Spleen (tissue), 7 donors: ENCODE results near the gene MBTPS1.

Experiments used
- POLR2A ChIP-seq, 3 donors: fragments of 450-650 bp; IDR thresholded peaks; one replicate each; pipeline ENCODE4 v1.5.1; 2017; ENCODE audit warnings: antibody characterized with exemption in 3 of 3, mild to moderate bottlenecking in 1 of 3
- POLR2AphosphoS5 ChIP-seq, 3 donors: sonication (generic); formaldehyde crosslinking; IDR thresholded peaks; one replicate each; pipeline ENCODE4 v1.5.1; 2017; ENCODE audit warnings: antibody characterized with exemption in 3 of 3
- TF ChIP-seq, protein P1 (sequence below), 11 experiments: fragments of 200-600 bp in 7 of 11; fragments of 450-650 bp in 4 of 11; sonication (generic) in 4 of 11; IDR thresholded peaks in 8 of 11; conservative IDR thresholded peaks in 3 of 11; 1 replicate in 7 of 11; 2 replicates in 4 of 11; pipeline versions ENCODE4 v1.4.0 to v1.8.0; 2016 to 2021; ENCODE audit warnings: antibody characterized with exemption in 11 of 11, inconsistent platforms in 4 of 11, mild to moderate bottlenecking in 1 of 11
- donor health status: DM: no; HTN: no; CAD: no; lungs with moderate emphysema.
- donor health status: DM: no; HTN: no; CAD: no.
- donor health status: DM: no; HTN: no; CAD: no.

DNA sequence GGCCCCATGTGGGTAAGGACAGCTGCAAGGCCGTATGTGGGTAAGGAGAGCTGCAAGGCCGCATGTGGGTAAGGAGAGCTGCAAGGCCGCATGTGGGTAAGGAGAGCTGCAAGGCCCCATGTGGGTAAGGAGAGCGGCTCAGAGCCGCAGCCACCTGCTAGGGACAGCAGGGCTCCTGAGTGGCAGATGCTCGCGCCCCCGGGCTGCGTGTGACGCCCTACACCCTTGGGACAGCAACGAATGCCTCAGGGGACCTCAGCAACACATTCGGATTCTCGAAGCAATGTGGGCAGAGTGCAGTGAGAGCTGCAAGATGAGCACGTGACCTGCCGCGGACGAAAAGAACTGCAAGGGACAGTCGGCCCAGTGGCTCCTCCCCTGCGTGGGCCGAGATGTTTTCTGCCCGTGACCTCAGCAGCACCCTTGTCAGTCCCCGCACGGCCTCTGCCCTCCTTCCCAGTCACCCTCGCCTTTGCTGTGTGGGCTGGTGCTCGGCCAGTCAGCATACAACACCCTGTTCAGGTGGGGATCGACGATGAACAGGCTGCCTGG, 64.6 kb downstream of the MBTPS1 start:
- TF ChIP-seq, protein P1, sequence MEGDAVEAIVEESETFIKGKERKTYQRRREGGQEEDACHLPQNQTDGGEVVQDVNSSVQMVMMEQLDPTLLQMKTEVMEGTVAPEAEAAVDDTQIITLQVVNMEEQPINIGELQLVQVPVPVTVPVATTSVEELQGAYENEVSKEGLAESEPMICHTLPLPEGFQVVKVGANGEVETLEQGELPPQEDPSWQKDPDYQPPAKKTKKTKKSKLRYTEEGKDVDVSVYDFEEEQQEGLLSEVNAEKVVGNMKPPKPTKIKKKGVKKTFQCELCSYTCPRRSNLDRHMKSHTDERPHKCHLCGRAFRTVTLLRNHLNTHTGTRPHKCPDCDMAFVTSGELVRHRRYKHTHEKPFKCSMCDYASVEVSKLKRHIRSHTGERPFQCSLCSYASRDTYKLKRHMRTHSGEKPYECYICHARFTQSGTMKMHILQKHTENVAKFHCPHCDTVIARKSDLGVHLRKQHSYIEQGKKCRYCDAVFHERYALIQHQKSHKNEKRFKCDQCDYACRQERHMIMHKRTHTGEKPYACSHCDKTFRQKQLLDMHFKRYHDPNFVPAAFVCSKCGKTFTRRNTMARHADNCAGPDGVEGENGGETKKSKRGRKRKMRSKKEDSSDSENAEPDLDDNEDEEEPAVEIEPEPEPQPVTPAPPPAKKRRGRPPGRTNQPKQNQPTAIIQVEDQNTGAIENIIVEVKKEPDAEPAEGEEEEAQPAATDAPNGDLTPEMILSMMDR (IDR thresholded peaks at IDR 0.05 in 8 of 11, conservative IDR thresholded peaks at IDR 0.05 in 3 of 11): no peak
- TF ChIP-seq POLR2A (IDR thresholded peaks at IDR 0.05): no peak
- TF ChIP-seq POLR2AphosphoS5 (IDR thresholded peaks at IDR 0.05): no peak
